Measurements from ENCODE around the gene ESD.

ESD gene

GRCh38 chr13:46751811-46752635 is 44.9 kb downstream of the ESD start:
- H3K36me3 ChIP-seq (ENCODE audit: control insufficient read depth in 2 of 2, insufficient read depth in 2 of 2, low read length in 2 of 2) = peaks cover 9 to 15% of the 10 kb centered on the region in 2 donors

GRCh38 chr13:46749951-46750350 is 47.0 kb downstream of the ESD start:
- H3K4me3 ChIP-seq (ENCODE audit: low read length in 2 of 2) = no peak overlapping the region
- peaks cover 0 to 7% of the 10 kb centered on the region in 2 donors for H3K4me1 ChIP-seq (ENCODE audit: control insufficient read depth in 2 of 2, insufficient read depth in 2 of 2, low read length in 2 of 2)
- H3K9me3 ChIP-seq (ENCODE audit: control insufficient read depth in 2 of 2, low read length in 2 of 2) = no peaks in the 10 kb centered on the region
- peaks cover 9 to 22% of the 10 kb centered on the region in 2 donors for H3K36me3 ChIP-seq (ENCODE audit: control insufficient read depth in 2 of 2, insufficient read depth in 2 of 2, low read length in 2 of 2)
- no peak overlapping the region for H3K27ac ChIP-seq (ENCODE audit: low read depth in 2 of 2, low read length in 2 of 2)
- no peaks in the 10 kb centered on the region for H3K27me3 ChIP-seq (ENCODE audit: control insufficient read depth in 2 of 2, insufficient read depth in 2 of 2, low read length in 2 of 2)
- H3K9ac ChIP-seq (ENCODE audit: low read depth in 1 of 2, low read length in 2 of 2) = no peak overlapping the region

More at GRCh38 chr13:46751811-46752635, 44.9 kb downstream of the ESD start:
- H3K4me3 ChIP-seq (ENCODE audit: low read length in 2 of 2) = no peak overlapping the region
- H3K9ac ChIP-seq (ENCODE audit: low read depth in 1 of 2, low read length in 2 of 2) = no peak overlapping the region
- H3K4me1 ChIP-seq (ENCODE audit: control insufficient read depth in 2 of 2, insufficient read depth in 2 of 2, low read length in 2 of 2) = peaks cover 0 to 13% of the 10 kb centered on the region in 2 donors
- no peak overlapping the region for H3K27ac ChIP-seq (ENCODE audit: low read depth in 2 of 2, low read length in 2 of 2)
- H3K27me3 ChIP-seq (ENCODE audit: control insufficient read depth in 2 of 2, insufficient read depth in 2 of 2, low read length in 2 of 2) = no peaks in the 10 kb centered on the region
- H3K9me3 ChIP-seq (ENCODE audit: control insufficient read depth in 2 of 2, low read length in 2 of 2) = no peaks in the 10 kb centered on the region

GRCh38 chr13:46748300-46748699 is 48.7 kb downstream of the ESD start:
- H3K36me3 ChIP-seq (ENCODE audit: control insufficient read depth in 2 of 2, insufficient read depth in 2 of 2, low read length in 2 of 2) = peaks cover 9 to 24% of the 10 kb centered on the region in 2 donors
- no peak overlapping the region for H3K27ac ChIP-seq (ENCODE audit: low read depth in 2 of 2, low read length in 2 of 2)

GRCh38 chr13:46747031-46747820 is 49.7 kb downstream of the ESD start:
- Histone ChIP-seq H3K9me3 (ENCODE audit: control insufficient read depth in 2 of 2, low read length in 2 of 2) (no peaks in the 10 kb centered on the region), H3K27me3 (ENCODE audit: control insufficient read depth in 2 of 2, insufficient read depth in 2 of 2, low read length in 2 of 2) (no peaks in the 10 kb centered on the region), H3K36me3 (ENCODE audit: control insufficient read depth in 2 of 2, insufficient read depth in 2 of 2, low read length in 2 of 2) (peaks cover 9 to 27% of the 10 kb centered on the region in 2 donors), H3K9ac (ENCODE audit: low read depth in 1 of 2, low read length in 2 of 2) (no peak overlapping the region), H3K4me1 (ENCODE audit: control insufficient read depth in 2 of 2, insufficient read depth in 2 of 2, low read length in 2 of 2) (peaks cover 0 to 5% of the 10 kb centered on the region in 2 donors), H3K27ac (ENCODE audit: low read depth in 2 of 2, low read length in 2 of 2) (no peak overlapping the region), H3K4me3 (ENCODE audit: low read length in 2 of 2) (no peak overlapping the region)

More at GRCh38 chr13:46748300-46748699, 48.7 kb downstream of the ESD start:
- Histone ChIP-seq H3K4me3 (ENCODE audit: low read length in 2 of 2) (no peak overlapping the region), H3K27me3 (ENCODE audit: control insufficient read depth in 2 of 2, insufficient read depth in 2 of 2, low read length in 2 of 2) (no peaks in the 10 kb centered on the region), H3K4me1 (ENCODE audit: control insufficient read depth in 2 of 2, insufficient read depth in 2 of 2, low read length in 2 of 2) (peaks cover 0 to 7% of the 10 kb centered on the region in 2 donors), H3K9me3 (ENCODE audit: control insufficient read depth in 2 of 2, low read length in 2 of 2) (no peaks in the 10 kb centered on the region), H3K9ac (ENCODE audit: low read depth in 1 of 2, low read length in 2 of 2) (no peak overlapping the region)

- Histone ChIP-seq H3K27me3 (ENCODE audit: control insufficient read depth in 2 of 2, insufficient read depth in 2 of 2, low read length in 2 of 2) (no peaks in the 10 kb centered on the region), H3K36me3 (ENCODE audit: control insufficient read depth in 2 of 2, insufficient read depth in 2 of 2, low read length in 2 of 2) (peaks cover 17 to 36% of the 10 kb centered on the region in 2 donors), H3K4me1 (ENCODE audit: control insufficient read depth in 2 of 2, insufficient read depth in 2 of 2, low read length in 2 of 2) (no peaks in the 10 kb centered on the region), H3K9ac (ENCODE audit: low read depth in 1 of 2, low read length in 2 of 2) (no peak overlapping the region), H3K27ac (ENCODE audit: low read depth in 2 of 2, low read length in 2 of 2) (no peak overlapping the region), H3K9me3 (ENCODE audit: control insufficient read depth in 2 of 2, low read length in 2 of 2) (no peaks in the 10 kb centered on the region), H3K4me3 (ENCODE audit: low read length in 2 of 2) (no peak overlapping the region)
These were observed 51.3 kb downstream of the ESD start for GRCh38 chr13:46745706-46746105.

- no peaks in the 10 kb centered on the region for H3K4me1 ChIP-seq (ENCODE audit: control insufficient read depth in 2 of 2, insufficient read depth in 2 of 2, low read length in 2 of 2)
- H3K27me3 ChIP-seq (ENCODE audit: control insufficient read depth in 2 of 2, insufficient read depth in 2 of 2, low read length in 2 of 2) = no peaks in the 10 kb centered on the region
- H3K36me3 ChIP-seq (ENCODE audit: control insufficient read depth in 2 of 2, insufficient read depth in 2 of 2, low read length in 2 of 2) = peaks cover 15 to 33% of the 10 kb centered on the region in 2 donors
- H3K9ac ChIP-seq (ENCODE audit: low read depth in 1 of 2, low read length in 2 of 2) = no peak overlapping the region
- H3K9me3 ChIP-seq (ENCODE audit: control insufficient read depth in 2 of 2, low read length in 2 of 2) = no peaks in the 10 kb centered on the region
- H3K4me3 ChIP-seq (ENCODE audit: low read length in 2 of 2) = no peak overlapping the region
- H3K27ac ChIP-seq (ENCODE audit: low read depth in 2 of 2, low read length in 2 of 2) = no peak overlapping the region
These were observed 51.9 kb downstream of the ESD start for GRCh38 chr13:46745062-46745461.

GRCh38 chr13:46743191-46743590 is 53.8 kb downstream of the ESD start:
- H3K9ac ChIP-seq (ENCODE audit: low read depth in 1 of 2, low read length in 2 of 2) = no peak overlapping the region
- no peaks in the 10 kb centered on the region for H3K27me3 ChIP-seq (ENCODE audit: control insufficient read depth in 2 of 2, insufficient read depth in 2 of 2, low read length in 2 of 2)
- no peaks in the 10 kb centered on the region for H3K4me1 ChIP-seq (ENCODE audit: control insufficient read depth in 2 of 2, insufficient read depth in 2 of 2, low read length in 2 of 2)
- no peaks in the 10 kb centered on the region for H3K9me3 ChIP-seq (ENCODE audit: control insufficient read depth in 2 of 2, low read length in 2 of 2)
- no peak overlapping the region for H3K27ac ChIP-seq (ENCODE audit: low read depth in 2 of 2, low read length in 2 of 2)
- H3K4me3 ChIP-seq (ENCODE audit: low read length in 2 of 2) = no peak overlapping the region
- H3K36me3 ChIP-seq (ENCODE audit: control insufficient read depth in 2 of 2, insufficient read depth in 2 of 2, low read length in 2 of 2) = peaks cover 15 to 26% of the 10 kb centered on the region in 2 donors

GRCh38 chr13:46739447-46740098 is 57.4 kb downstream of the ESD start:
- Histone ChIP-seq H3K9ac (ENCODE audit: low read depth in 1 of 2, low read length in 2 of 2) (no peak overlapping the region), H3K36me3 (ENCODE audit: control insufficient read depth in 2 of 2, insufficient read depth in 2 of 2, low read length in 2 of 2) (peaks cover 18 to 19% of the 10 kb centered on the region in 2 donors), H3K4me1 (ENCODE audit: control insufficient read depth in 2 of 2, insufficient read depth in 2 of 2, low read length in 2 of 2) (no peaks in the 10 kb centered on the region), H3K27me3 (ENCODE audit: control insufficient read depth in 2 of 2, insufficient read depth in 2 of 2, low read length in 2 of 2) (no peaks in the 10 kb centered on the region), H3K27ac (ENCODE audit: low read depth in 2 of 2, low read length in 2 of 2) (no peak overlapping the region), H3K4me3 (ENCODE audit: low read length in 2 of 2) (no peak overlapping the region), H3K9me3 (ENCODE audit: control insufficient read depth in 2 of 2, low read length in 2 of 2) (no peaks in the 10 kb centered on the region)

- Histone ChIP-seq H3K9me3 (ENCODE audit: control insufficient read depth in 2 of 2, low read length in 2 of 2) (no peaks in the 10 kb centered on the region), H3K36me3 (ENCODE audit: control insufficient read depth in 2 of 2, insufficient read depth in 2 of 2, low read length in 2 of 2) (peaks cover 17 to 23% of the 10 kb centered on the region in 2 donors), H3K27me3 (ENCODE audit: control insufficient read depth in 2 of 2, insufficient read depth in 2 of 2, low read length in 2 of 2) (no peaks in the 10 kb centered on the region), H3K4me3 (ENCODE audit: low read length in 2 of 2) (no peak overlapping the region), H3K27ac (ENCODE audit: low read depth in 2 of 2, low read length in 2 of 2) (no peak overlapping the region), H3K9ac (ENCODE audit: low read depth in 1 of 2, low read length in 2 of 2) (no peak overlapping the region), H3K4me1 (ENCODE audit: control insufficient read depth in 2 of 2, insufficient read depth in 2 of 2, low read length in 2 of 2) (no peaks in the 10 kb centered on the region)
These were observed 58.2 kb downstream of the ESD start for GRCh38 chr13:46738766-46739165.

- Histone ChIP-seq H3K4me3 (ENCODE audit: low read length in 2 of 2) (no peak overlapping the region), H3K9me3 (ENCODE audit: control insufficient read depth in 2 of 2, low read length in 2 of 2) (no peaks in the 10 kb centered on the region), H3K4me1 (ENCODE audit: control insufficient read depth in 2 of 2, insufficient read depth in 2 of 2, low read length in 2 of 2) (no peaks in the 10 kb centered on the region), H3K9ac (ENCODE audit: low read depth in 1 of 2, low read length in 2 of 2) (no peak overlapping the region), H3K27ac (ENCODE audit: low read depth in 2 of 2, low read length in 2 of 2) (no peak overlapping the region), H3K36me3 (ENCODE audit: control insufficient read depth in 2 of 2, insufficient read depth in 2 of 2, low read length in 2 of 2) (peaks cover 18 to 23% of the 10 kb centered on the region in 2 donors), H3K27me3 (ENCODE audit: control insufficient read depth in 2 of 2, insufficient read depth in 2 of 2, low read length in 2 of 2) (no peaks in the 10 kb centered on the region)
These were observed 58.9 kb downstream of the ESD start for GRCh38 chr13:46738055-46738454.

Measured in mucosa of rectum (tissue), 2 donors.